AG09309 (cell line): ENCODE measurements around the gene STXBP1.

Source experiments
- DNase-seq: peaks from one replicate; pipeline ENCODE4 v3.0.0-alpha.2; 2010; ENCODE audit warnings: low read depth
- H3K4me3 ChIP-seq: 2 replicates; pipeline ENCODE4 v1.5.1; 2011; ENCODE audit warnings: mild to moderate bottlenecking, low read depth, low read length, moderate library complexity; ENCODE audit not compliant: control insufficient read depth
- TF ChIP-seq, protein P1 (sequence below): IDR thresholded peaks from 2 replicates; pipeline ENCODE4 v1.5.1; 2011; ENCODE audit warnings: mild to moderate bottlenecking, low read depth, low read length, inconsistent platforms; ENCODE audit not compliant: insufficient read depth, control insufficient read depth; ENCODE audit errors: missing control alignments

Gene STXBP1

GRCh38 chr9:127735530-127736185 lies 123.6 kb downstream of the STXBP1 start:
- TF ChIP-seq, protein P1, sequence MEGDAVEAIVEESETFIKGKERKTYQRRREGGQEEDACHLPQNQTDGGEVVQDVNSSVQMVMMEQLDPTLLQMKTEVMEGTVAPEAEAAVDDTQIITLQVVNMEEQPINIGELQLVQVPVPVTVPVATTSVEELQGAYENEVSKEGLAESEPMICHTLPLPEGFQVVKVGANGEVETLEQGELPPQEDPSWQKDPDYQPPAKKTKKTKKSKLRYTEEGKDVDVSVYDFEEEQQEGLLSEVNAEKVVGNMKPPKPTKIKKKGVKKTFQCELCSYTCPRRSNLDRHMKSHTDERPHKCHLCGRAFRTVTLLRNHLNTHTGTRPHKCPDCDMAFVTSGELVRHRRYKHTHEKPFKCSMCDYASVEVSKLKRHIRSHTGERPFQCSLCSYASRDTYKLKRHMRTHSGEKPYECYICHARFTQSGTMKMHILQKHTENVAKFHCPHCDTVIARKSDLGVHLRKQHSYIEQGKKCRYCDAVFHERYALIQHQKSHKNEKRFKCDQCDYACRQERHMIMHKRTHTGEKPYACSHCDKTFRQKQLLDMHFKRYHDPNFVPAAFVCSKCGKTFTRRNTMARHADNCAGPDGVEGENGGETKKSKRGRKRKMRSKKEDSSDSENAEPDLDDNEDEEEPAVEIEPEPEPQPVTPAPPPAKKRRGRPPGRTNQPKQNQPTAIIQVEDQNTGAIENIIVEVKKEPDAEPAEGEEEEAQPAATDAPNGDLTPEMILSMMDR: no peak
- no peak overlapping the region for H3K4me3 ChIP-seq
- no peak for DNase-seq

DNA sequence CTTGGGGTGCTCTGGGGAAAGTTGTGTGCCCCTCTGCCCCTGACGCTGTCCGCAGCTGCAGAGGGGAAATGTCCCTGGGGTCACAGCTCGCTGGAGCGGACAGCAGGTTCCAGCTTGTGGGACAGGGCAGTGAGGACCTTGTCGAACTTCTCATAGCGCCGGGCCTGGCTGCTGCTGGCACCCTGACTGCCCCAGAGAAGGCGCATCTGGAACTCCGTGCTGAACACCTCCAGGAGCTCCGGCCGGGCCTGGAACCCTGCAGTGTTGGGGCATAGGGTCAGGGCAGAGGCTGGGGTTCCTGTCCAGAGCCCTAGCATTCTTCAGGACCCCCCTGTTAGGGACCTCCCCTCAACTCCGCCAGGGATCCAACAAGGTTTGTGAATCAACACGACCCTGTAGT lies 126.6 kb downstream of the STXBP1 start:
- H3K4me3 ChIP-seq: no peak overlapping the region
- TF ChIP-seq, protein P1: no peak
- DNase-seq: no peak

DNA sequence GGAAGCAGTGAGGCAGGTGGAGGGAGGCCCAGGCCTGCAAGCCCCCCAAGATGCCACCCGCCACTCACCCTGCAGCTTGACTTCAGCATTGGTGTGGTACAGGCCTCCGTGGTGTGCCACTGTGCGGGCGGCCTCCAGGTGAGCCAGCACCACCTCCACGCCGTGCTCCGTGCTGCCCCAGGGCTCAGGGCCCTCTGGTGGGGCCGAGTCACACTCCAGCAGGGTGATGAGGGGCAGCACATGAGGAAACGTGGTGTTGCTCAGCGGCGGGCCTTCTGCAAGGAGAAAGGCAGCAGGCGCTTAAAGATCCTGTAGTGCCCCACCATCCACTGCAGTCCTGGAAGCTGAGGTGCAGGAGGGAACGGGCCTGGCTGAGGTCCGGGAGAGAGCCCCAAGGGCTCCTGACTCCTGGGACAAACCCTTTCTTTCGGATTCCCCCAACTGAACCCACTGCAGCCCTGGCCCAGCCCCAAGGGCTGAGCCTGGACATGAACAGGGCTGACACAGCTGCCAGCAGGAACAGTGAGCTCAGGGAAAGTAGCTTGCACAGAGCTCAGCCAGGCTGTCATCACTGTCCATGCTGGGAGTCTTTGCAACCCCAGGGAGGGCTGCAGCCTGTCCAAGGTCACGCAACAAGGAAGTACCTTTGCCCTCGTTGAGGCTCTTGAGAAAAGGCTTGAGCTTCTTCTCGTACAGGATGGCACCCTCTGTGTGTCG lies 127.7 kb downstream of the STXBP1 start:
- DNase-seq: no peak

GRCh38 chr9:127741831-127742434 lies 129.9 kb downstream of the STXBP1 start:
- no peak for DNase-seq
- H3K4me3 ChIP-seq: no peak overlapping the region; the same call in none of the 2 replicates
- TF ChIP-seq, protein P1: no peak

More for the DNA sequence above, 127.7 kb downstream of the STXBP1 start:
- H3K4me3 ChIP-seq: no peak overlapping the region
- TF ChIP-seq, protein P1: no peak
